GM23248 (cell line): ENCODE data around the gene ADAMTS6.

ENCODE experiments used
- EZH2 ChIP-seq: fragments of 200-600 bp; sonication (generic); IDR thresholded peaks from 2 replicates; pipeline ENCODE4 v1.6.1; 2018; ENCODE audit warnings: antibody characterized with exemption, mild to moderate bottlenecking; ENCODE audit not compliant: insufficient read depth, poor library complexity, severe bottlenecking
- EZH2phosphoT487 ChIP-seq: fragments of 200-600 bp; sonication (generic); IDR thresholded peaks from 2 replicates; pipeline ENCODE4 v1.6.1; 2018; ENCODE audit warnings: antibody characterized with exemption, moderate library complexity, mild to moderate bottlenecking, low read depth; ENCODE audit not compliant: insufficient read depth

GRCh38 chr5:65512170-65512937 is 30.6 kb upstream of the ADAMTS6 start:
- no peak for TF ChIP-seq EZH2
- TF ChIP-seq EZH2phosphoT487: no peak
